ENCODE results near the gene LCORL.

Gene LCORL

GRCh38 chr4:17817027-17817426 lies 204.5 kb downstream of the LCORL start:
- ATAC-seq (replicated peaks): peak; percentile 78 to 79
- no peak overlapping the region for H3K27ac Mint-ChIP-seq
- no peaks in the 10 kb centered on the region for H3K36me3 Mint-ChIP-seq
- no peak for DNase-seq
- no peak overlapping the region for H3K4me3 Mint-ChIP-seq
- no peaks in the 10 kb centered on the region for H3K27me3 Mint-ChIP-seq
- H3K4me1 Mint-ChIP-seq: no peaks in the 10 kb centered on the region
- H3K9me3 Mint-ChIP-seq: no peaks in the 10 kb centered on the region

DNA sequence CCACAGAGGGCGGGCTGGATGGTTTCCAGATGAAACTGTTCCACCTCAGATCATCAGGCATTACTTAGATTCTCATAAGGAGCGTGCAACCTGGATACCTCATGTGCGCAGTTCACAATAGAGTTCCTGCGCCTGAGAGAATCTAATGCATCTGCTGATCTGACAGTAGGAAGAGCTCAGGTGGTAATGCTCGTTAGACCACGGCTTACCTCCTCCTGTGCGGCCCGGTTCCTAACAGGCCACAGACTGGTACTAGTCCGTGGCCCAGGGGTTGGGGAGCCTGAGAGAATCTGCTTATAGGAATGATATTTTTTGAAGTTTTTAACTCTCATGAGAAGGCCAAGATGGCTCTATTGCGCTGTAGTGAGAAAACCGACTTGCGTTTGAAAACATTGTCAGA lies 205.4 kb downstream of the LCORL start:
- Mint-ChIP-seq H3K36me3 (peaks cover 0 to 2% of the 10 kb centered on the region in 2 donors), H3K9me3 (no peaks in the 10 kb centered on the region), H3K27ac (no peak overlapping the region), H3K4me3 (no peak overlapping the region), H3K27me3 (no peaks in the 10 kb centered on the region), H3K4me1 (peaks cover 3 to 8% of the 10 kb centered on the region in 2 donors)
- ATAC-seq (replicated peaks): no peak
- no peak for DNase-seq

GRCh38 chr4:17814140-17814539 lies 207.4 kb downstream of the LCORL start:
- H3K36me3 Mint-ChIP-seq: peaks cover 2 to 7% of the 10 kb centered on the region in 2 donors
- no peak for DNase-seq
- no peaks in the 10 kb centered on the region for H3K27me3 Mint-ChIP-seq
- no peaks in the 10 kb centered on the region for H3K9me3 Mint-ChIP-seq
- ATAC-seq (replicated peaks): no peak
- H3K27ac Mint-ChIP-seq: no peak overlapping the region
- H3K4me1 Mint-ChIP-seq: peaks cover 5 to 24% of the 10 kb centered on the region in 2 donors
- no peak overlapping the region for H3K4me3 Mint-ChIP-seq

DNA sequence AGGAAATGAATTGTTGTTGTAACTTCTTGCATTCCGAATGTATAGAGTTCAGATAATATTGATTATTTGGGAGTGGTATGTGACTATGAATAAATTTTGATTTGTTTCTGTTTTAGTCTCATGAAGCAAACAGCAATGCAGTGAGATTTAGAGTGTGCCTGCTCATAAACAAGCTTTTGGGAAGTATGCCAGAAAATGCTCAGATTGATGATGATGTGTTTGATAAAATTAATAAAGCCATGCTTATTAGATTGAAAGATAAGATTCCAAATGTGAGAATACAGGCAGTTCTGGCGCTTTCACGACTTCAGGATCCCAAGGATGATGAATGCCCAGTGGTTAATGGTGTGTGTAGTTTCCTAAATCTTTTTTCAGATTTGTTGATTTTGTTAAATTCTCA lies 208.8 kb downstream of the LCORL start:
- DNase-seq: no peak
- no peak for ATAC-seq (replicated peaks)
- H3K4me1 Mint-ChIP-seq: peaks cover 9 to 35% of the 10 kb centered on the region in 2 donors
- no peaks in the 10 kb centered on the region for H3K9me3 Mint-ChIP-seq
- no peak overlapping the region for H3K4me3 Mint-ChIP-seq
- H3K27ac Mint-ChIP-seq: no peak overlapping the region
- H3K36me3 Mint-ChIP-seq: peaks cover 4 to 12% of the 10 kb centered on the region in 2 donors
- no peaks in the 10 kb centered on the region for H3K27me3 Mint-ChIP-seq

- peaks cover 9 to 17% of the 10 kb centered on the region in 2 donors for H3K36me3 Mint-ChIP-seq
- peaks cover 14 to 42% of the 10 kb centered on the region in 2 donors for H3K4me1 Mint-ChIP-seq
- H3K27ac Mint-ChIP-seq: no peak overlapping the region
- no peaks in the 10 kb centered on the region for H3K27me3 Mint-ChIP-seq
- ATAC-seq (replicated peaks) (no peak), DNase-seq (no peak)
- H3K9me3 Mint-ChIP-seq: no peaks in the 10 kb centered on the region
- peak overlapping the region in 1 of 2 donors; percentile 29 for H3K4me3 Mint-ChIP-seq
These were observed 209.4 kb downstream of the LCORL start for GRCh38 chr4:17812125-17812524.

DNA sequence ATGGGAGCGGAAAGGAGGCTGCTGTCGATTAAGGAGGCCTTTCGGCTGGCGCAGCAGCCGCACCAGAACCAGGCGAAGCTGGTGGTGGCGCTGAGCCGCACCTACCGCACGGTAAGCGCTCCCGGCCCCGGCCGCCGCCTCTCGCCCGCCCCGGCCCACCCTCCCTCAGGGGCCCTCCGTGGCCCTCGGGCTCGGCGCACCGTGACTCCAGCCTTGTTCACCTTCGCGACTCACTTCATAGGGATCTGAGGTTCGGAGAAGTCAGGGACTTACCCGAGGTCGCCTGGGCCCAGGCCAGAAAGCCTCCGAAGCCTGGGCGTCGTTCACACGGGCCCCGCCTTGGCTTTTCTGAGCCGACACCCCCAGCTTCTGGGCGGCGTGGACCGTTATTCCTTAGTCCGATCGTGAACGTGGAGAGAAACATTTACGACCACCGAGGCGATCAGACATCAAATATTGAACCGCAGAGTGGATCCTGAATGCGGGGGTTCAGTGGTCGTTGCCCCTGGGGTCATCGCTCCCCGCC lies 210.4 kb downstream of the LCORL start:
- DNase-seq: peak; percentile 7
- no peaks in the 10 kb centered on the region for H3K9me3 Mint-ChIP-seq
- peaks cover 16 to 48% of the 10 kb centered on the region in 2 donors for H3K4me1 Mint-ChIP-seq

DNA sequence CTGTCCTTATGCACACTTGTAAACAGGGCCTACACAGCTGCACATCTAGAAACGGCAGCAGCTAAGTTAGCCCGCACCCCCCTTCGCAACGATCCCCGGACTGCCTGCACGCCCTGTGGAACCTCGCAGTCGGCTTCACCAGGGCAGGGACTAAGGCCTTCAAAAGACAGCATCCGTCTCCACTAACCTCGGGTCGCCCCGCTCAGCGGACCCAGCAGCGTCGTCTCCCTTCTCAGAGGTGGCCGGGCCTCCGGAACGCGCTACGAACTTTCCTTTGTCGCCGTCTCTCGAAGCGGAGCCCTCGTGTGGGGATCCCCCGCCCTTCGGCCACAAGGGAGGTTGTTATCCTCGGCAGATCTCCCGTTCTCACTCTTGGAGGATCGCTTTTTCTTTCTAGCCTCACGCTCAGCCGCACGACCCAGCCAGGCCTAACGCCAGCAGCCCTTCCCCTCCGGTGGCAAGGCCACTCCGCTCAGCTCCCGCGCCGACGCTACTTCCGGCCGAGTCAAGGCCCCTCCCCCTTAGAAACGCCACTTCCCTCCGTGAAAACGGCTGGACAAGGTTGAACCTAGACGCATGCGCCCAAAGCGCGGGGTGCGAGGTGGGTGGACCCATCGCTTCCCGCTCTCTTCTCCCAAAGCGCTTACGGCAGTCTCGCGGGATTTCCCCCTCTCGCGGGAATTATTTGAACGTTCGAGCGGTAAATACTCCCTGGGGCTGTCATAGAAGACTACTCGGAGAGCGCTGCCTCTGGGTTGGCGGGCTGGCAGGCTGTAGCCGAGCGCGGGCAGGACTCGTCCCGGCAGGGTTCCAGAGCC lies 211.1 kb downstream of the LCORL start, which contains the start of the genes DCAF16 and NCAPG:
TSS of gene DCAF16 (minus strand) at position 498 of the 818 bp plus-strand sequence. CDS start 6,616 bp downstream, outside the sequence.
TSS of gene NCAPG (plus strand) at position 720 of the 818 bp plus-strand sequence. CDS start 99 bp downstream, outside the sequence.
- peaks cover 16 to 48% of the 10 kb centered on the region in 2 donors for H3K4me1 Mint-ChIP-seq
- peak; percentile 99 for DNase-seq
- peak within 1 kb of the TSS; percentile 96 to 97 for H3K4me3 Mint-ChIP-seq

More for the DNA sequence above, 210.4 kb downstream of the LCORL start:
- Mint-ChIP-seq H3K4me3 (peak overlapping the region; percentile 96 to 97), H3K27ac (peak overlapping the region; percentile 98), H3K27me3 (no peaks in the 10 kb centered on the region), H3K36me3 (peaks cover 9 to 17% of the 10 kb centered on the region in 2 donors)
- peak; percentile 28 for ATAC-seq (replicated peaks)

DNA sequence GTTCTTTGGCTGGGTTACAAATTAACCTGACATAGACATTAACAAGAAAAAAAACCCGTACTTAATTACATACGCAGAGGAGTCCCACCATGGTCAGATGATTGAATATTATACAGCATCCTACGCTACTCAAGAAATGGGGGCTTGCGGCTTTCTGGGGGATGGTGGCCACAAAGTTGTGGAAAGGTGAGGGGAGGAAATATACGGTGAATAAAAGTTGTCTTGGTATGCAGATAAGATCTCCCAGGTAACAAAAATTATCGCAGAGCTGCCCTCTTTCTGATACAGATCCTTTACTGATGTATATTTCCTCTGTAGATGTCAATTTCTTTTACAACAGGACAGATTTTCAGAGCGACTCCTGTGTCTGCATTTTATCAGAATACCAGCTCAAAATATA lies 211.9 kb downstream of the LCORL start:
- no peak for DNase-seq
- Mint-ChIP-seq H3K36me3 (peaks cover 9 to 17% of the 10 kb centered on the region in 2 donors), H3K4me3 (peak overlapping the region; percentile 96 to 97), H3K9me3 (no peaks in the 10 kb centered on the region), H3K4me1 (peaks cover 16 to 48% of the 10 kb centered on the region in 2 donors), H3K27ac (peak overlapping the region; percentile 98), H3K27me3 (no peaks in the 10 kb centered on the region)
- ATAC-seq (replicated peaks): no peak

More for the DNA sequence above, 211.1 kb downstream of the LCORL start, which contains the start of the genes DCAF16 and NCAPG:
- H3K9me3 Mint-ChIP-seq: no peaks in the 10 kb centered on the region
- no peaks in the 10 kb centered on the region for H3K27me3 Mint-ChIP-seq
- H3K27ac Mint-ChIP-seq: peak within 1 kb of the TSS; percentile 98
- peaks cover 9 to 17% of the 10 kb centered on the region in 2 donors for H3K36me3 Mint-ChIP-seq
- peak; percentile 94 for ATAC-seq (replicated peaks)

DNA sequence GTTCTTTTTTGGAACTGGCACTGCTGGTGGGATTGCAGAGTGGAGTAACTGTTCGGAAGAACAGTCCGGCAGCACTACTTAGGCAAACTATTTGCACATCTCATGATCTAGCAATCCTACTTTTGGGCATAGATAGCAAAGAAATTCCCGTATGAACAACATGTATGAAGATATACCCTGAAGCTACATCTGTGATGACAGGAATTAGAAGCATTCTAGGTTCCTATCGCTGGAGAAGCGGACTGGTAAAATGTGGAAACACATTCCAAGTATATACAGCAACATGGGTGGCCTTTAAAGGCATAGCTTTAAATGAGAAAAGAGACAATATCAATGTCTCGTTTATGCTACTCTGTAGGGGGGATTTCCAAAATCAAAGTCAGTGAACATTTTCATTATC lies 214.1 kb downstream of the LCORL start:
- DNase-seq (no peak), ATAC-seq (replicated peaks) (no peak)
- peaks cover 20 to 27% of the 10 kb centered on the region in 2 donors for H3K36me3 Mint-ChIP-seq
- no peaks in the 10 kb centered on the region for H3K27me3 Mint-ChIP-seq
- H3K4me1 Mint-ChIP-seq: peaks cover 17 to 53% of the 10 kb centered on the region in 2 donors
- H3K27ac Mint-ChIP-seq: peak overlapping the region; percentile 60
- H3K9me3 Mint-ChIP-seq: no peaks in the 10 kb centered on the region
- no peak overlapping the region for H3K4me3 Mint-ChIP-seq

DNA sequence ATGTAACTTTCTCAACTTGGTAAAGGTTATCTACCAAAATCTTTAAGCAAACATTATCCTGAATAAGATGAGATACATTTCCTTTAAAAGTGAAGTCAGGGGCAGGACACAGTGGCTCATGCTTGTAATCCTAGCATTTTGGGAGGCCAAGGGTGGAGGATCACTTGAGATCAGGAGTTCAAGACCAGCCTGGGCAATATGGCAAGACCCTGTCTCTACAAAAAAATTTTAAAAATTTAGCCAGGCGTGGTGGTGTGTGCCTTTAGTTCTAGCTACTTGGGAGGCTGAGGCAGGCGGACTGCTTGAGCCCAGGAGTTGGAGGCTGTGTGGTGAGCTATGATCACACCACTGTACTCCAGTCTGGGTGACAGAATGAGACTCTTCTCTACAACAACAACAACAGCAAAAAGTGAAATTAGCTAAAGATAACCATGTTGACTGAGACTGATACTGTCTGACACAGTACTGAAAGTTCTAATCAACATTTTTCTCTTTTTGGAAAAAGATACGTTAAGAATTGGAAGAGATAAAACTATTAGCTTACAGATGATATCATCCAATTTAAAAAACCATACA lies 215.9 kb downstream of the LCORL start:
- DNase-seq (no peak), ATAC-seq (replicated peaks) (no peak)
- no peaks in the 10 kb centered on the region for H3K9me3 Mint-ChIP-seq
- peaks cover 14 to 44% of the 10 kb centered on the region in 2 donors for H3K4me1 Mint-ChIP-seq
- H3K4me3 Mint-ChIP-seq: no peak overlapping the region
- H3K27ac Mint-ChIP-seq: no peak overlapping the region
- H3K36me3 Mint-ChIP-seq: peaks cover 18 to 30% of the 10 kb centered on the region in 2 donors
- H3K27me3 Mint-ChIP-seq: no peaks in the 10 kb centered on the region

DNA sequence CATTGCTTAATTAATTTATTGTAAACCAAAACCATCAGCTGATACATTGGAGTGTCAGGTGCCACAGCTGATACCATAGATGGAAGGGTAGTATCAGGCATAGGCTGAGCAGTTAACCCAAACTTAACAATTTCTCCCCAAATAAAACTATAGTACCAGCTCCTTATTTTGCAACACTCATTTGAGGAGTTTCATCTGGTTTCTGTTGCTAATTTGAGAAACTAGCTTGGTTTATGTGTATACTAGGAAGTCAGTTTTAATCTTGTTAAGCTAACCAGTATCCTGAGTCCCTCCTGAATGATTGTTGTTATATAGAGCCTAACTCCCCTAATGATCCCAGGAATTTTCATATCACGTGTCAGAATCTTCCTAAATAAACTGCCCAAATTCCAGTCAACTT lies 223.7 kb downstream of the LCORL start:
- peak overlapping the region; percentile 14 for H3K27ac Mint-ChIP-seq
- DNase-seq: no peak
- no peak overlapping the region for H3K4me3 Mint-ChIP-seq
- no peaks in the 10 kb centered on the region for H3K9me3 Mint-ChIP-seq
- H3K27me3 Mint-ChIP-seq: no peaks in the 10 kb centered on the region
- ATAC-seq (replicated peaks): no peak
- no peaks in the 10 kb centered on the region for H3K4me1 Mint-ChIP-seq
- peaks cover 5 to 28% of the 10 kb centered on the region in 2 donors for H3K36me3 Mint-ChIP-seq

- no peak for ATAC-seq (replicated peaks)
- Mint-ChIP-seq H3K36me3 (peaks cover 16 to 32% of the 10 kb centered on the region in 2 donors), H3K4me3 (no peak overlapping the region)
These were observed 226.8 kb downstream of the LCORL start for GRCh38 chr4:17794730-17795129.

More at GRCh38 chr4:17794730-17795129, 226.8 kb downstream of the LCORL start:
- Mint-ChIP-seq H3K4me1 (no peaks in the 10 kb centered on the region), H3K27ac (no peak overlapping the region), H3K27me3 (no peaks in the 10 kb centered on the region), H3K9me3 (no peaks in the 10 kb centered on the region)
- no peak for DNase-seq
